Activated CD4-positive, alpha-beta T cell treated with anti-CD3 and anti-CD28 coated beads, Interleukin-2, amount 50 U/mL, for 1 hour (primary cell): ENCODE results near the gene AFF4.
A peak's percentile ranks its signal among the peaks of the same experiment; 100 is the strongest.

Experiments
- DNase-seq: peaks from one replicate; pipeline ENCODE4 v3.0.0-alpha.2; 2020

Gene AFF4

DNA sequence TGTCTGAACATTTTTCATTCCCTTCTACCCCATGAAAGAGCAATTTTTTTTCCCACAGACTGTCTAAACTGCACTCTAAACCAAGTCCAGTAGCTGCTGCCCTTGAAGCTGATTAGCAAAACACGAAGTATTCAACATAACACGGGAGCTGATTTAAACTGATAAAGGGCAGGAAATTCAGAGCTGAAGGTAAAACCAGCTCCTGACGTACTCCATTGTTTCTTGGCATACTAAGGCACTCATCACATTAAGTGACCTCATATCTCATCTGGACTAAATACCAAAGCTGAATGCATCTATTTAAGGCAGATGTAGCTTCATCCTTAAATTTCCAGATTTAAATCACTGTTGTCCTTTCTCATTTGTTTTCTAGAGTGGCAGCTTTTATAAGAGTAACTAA, 109.1 kb downstream of the AFF4 start:
- no peak for DNase-seq

DNA sequence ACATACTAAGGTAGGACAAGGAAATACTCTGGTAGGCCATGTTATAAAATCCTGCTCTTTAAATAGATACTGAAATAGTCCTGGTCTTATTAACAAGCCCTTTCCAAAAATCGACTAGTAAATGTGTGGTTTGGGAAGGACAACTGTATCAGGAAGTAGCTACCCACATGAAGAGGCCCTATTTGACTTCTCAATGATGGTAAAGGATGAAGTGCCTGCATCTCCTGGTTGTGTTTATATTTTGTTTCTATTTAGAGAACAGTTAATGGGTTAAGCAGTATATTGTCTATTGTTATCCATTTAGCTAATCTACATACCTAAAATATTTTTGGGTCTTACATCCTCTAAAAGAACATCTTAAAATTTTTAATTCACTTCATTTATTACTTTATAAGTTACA, 109.6 kb downstream of the AFF4 start:
- no peak for DNase-seq

DNA sequence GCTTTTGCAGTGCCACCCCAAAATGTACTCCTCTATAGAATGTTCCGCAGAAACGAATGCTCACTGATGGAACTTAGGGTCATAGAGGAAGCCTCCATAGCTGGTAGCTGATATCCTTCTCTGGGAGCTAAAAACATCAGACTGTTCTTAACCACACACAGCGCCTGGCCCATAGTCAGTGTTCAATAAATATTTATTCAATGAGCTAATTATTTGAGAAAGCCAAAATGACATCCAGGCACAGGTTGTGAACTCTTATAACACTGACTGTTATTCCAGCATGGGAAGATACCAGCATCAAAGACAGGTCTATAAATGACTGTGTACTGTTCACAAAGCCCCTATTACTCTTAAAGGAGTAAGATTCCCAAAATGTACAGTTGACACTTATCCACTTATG, 110.1 kb downstream of the AFF4 start:
- DNase-seq: no peak

DNA sequence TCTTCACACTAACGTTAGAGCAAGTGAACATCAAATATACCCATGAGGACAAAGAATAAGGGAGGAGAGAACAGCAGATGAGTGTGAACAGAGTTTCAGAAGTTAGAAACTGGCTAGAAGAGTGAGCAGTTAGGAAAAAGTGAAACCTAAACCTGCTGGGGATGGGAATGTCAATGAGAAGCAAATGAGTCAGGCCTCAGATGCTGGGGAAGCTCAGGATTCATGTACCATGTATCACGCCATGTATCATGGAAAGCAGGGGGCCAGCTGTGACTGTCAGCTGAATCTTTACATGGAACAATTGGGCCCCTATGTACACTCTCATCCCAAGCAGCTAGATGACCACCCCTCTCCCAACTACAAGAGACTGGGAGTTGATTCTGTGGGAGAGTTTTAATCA, 113.4 kb downstream of the AFF4 start:
- no peak for DNase-seq

DNA sequence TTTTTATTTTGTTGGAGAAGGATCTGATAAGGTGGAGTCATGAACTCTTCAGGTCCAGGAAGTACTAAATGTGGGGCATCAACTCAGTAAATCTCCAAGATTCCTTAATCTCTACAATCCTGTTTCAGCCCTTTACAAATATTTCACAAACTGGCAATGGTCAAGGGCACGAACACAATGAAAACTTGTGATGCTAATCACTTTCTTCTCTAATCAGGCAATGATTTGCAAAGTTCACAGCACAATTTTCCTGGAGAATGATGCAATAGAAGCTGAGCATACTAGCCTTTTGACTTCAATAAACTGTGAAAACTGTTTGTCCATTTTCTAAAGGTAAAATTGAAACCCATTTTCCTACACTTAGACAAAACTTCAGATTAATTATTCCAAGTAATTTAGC, 114.1 kb downstream of the AFF4 start:
- DNase-seq: no peak

DNA sequence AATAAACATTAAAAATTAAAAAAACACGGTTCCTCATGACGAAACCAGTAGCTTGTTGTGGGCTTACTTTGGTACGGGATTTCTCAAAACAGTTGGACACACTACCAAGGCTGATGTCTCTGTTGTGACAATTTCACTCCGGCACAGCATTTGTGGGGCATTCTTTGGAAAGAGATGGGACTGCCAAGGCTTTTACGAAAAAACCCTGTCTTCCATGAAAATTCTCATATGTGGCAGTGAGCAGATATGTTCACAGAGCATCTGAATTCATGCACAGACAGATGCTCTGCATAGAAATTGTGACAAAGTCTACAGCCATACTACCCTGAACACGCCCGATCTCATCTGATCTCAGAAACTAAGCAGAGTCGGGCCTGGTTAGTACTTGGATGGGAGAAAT, 115.2 kb downstream of the AFF4 start:
- DNase-seq: no peak

DNA sequence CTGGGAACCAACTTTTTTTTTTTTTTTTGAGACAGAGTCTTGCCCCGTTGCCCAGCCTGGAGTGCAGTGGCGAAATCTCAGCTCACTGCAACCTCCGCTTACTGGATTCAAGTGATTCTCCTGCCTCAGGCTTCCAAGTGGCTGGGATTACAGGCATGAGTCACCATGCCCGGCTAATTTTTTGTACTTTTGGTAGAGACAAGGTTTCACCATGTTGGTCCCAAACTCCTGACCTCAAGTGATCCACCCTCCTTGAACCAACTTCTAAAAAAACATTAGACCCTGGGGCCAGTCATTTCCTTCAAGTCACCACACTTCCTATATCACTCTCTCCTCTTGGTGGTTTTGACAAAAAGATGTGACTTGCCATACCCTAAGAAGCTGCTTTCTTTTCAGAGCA, 122.1 kb downstream of the AFF4 start:
- no peak for DNase-seq

DNA sequence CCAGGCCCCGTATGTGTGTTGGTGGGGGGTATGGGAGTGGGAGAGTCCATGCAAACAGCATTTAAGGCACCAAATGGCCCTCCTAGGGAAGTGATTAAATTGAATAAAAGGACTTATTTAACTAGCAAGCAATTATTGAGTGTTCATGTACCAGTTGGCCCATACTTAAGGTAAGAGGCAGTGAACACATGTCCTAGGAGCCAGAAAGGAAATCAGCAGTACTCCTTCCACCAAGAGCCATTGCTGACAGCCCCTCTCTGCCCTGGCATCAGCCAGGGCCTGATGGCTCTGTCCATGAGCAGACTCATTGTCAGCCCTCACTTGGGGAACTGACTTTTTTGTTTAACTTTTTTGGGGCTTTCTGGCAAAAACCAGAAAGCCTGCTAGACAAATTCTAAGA, 122.5 kb downstream of the AFF4 start:
- no peak for DNase-seq

DNA sequence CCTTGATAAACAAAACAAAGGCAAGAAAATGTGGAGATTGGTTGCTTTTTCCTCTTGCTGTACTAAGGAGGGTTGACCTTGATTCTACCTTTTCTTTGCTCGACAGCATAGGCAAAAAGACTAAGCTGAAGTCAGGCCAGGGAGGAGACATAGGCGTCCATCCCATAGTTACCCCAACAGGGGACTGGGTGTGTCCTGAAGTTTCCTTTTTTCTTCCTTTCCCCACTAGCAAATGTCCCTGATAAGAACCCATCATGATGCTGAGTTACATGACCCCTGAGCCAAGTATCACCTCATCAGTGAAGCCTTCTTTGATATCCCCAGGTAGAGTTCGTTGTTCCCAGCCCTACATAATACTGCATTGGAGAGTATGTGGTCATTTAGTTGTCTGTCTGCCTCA, 123.1 kb downstream of the AFF4 start:
- DNase-seq: no peak

DNA sequence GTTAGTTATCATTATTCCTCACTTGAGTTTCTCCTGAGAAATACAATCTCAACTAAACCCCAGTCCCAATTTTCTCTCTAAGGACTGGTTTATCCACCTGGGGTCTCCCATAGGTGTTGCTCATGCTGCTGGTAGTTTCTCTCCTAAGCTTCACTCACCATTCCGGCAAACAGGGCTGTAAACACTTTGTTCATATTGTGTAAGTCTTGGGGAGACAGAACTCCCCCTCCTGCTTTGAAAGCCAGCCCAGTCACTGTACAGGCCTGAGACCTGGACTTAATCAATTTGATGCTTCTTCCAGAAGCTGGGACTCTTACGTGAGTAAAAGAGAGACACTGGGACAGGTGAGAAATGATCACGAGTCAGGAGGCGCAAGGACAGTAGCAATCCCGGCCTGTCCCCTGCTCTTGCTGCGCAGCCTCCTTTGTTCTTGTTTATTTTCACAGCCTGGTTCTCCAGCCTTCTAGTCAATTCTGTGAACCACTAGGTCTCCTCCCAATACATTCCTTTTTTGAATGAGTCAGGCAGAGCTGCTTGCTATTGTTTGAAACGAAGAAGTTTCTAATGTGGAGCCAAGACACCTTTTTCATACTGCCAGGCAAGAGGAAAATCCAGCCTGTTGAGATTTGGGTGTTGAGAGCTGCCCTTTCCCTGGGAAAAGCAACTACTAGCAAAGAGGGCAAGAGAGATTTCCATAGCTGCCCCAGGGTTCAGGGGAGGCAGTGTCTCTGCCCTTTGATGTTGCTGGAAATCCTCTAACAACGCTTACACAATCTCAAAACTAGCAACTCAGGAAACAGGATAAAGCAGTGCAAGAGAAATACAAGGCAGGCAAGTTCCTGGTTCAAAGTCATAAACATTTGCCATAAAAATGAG, 123.8 kb downstream of the AFF4 start:
- no peak for DNase-seq

DNA sequence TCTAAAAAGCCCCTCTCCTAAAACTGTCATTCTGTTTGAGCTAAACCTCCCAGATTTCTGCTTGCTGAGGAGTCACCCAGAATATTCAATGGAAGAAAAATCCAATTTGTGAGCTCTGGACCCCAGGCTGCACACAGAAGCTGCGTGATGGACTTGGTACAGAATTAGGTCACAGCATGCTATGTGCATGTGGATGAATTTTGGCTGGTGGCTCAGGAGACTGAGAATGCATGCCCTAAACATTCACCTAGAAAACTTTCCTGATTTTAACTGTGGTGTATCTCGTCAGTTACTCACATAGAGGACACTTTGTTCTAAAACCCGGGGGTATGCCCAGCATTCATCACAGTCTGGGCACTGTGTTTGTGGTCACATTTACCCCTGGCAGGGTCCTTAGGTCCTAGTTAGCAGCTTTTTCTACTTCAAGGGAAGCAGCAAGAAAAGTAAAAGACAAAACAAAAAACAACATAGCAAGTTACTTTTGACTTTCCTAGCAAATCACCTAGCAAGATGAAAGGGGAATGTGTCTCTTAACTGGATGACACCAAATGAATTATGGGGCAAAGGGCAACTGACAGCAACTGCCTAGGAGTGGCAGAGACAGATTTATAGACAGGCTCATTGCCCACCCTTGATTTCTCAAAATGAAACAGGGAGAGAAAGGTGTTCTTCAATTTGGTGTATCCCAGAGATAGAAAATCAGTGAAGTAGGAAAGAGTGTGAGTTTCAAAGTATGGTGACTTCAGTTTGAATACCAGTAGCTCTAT, 124.7 kb downstream of the AFF4 start:
- DNase-seq: no peak

DNA sequence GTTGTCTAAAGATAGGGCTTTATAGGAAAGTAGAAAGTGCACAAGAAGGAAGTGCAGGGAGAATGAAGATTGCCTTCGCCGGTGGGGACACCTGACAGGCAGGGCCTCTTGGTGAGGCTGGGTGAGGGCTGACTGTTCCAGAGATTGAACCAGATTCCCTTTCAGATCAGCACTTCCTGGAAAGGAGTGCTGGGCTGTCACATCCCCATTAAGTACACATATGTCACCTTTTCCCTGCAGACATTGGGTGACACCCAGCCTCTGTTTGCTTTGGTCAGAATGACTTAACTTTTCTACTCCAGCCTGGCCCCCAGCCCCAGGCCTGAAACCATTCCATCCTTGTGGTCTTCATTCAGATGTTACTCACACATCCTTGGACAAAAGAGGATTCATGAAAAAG, 125.6 kb downstream of the AFF4 start:
- DNase-seq: no peak

DNA sequence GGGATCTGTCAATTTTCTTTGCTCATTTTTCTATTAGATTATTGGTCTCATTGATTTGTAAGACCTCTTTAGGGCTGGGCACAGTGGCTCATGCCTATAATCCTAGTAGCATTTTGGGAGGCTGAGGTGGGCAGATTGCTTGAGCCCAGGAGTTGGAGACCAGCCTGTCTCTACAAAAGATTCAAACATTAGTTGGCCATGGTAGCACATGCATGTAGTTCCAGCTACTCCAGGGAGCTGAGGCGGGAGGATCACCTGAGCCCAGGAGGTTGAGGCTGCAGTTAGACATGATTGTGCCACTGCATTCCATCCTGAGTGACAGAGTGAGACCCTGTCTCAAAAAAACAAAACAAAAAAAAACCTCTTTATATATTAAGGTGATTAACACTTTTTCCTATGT, 126.6 kb downstream of the AFF4 start:
- DNase-seq: no peak

DNA sequence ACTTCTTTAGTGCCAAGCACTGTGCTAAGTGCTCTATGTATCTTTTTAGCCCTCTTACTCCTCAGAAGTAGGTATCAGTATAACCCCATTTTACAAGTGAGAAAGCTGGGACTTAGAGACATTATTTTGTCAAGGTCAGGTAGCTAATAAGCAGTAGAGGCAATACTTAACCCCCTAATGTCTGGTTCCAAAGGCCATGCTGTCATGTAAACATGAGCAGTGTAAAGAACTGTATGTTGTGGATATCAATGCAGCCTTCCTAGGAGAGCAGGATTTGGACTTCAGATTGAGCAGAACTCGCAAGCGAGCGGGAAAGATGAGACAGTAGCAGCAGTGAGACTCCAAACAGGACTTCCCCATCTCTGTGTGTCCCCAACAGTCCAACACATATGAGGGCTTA, 129.4 kb downstream of the AFF4 start:
- DNase-seq: no peak

DNA sequence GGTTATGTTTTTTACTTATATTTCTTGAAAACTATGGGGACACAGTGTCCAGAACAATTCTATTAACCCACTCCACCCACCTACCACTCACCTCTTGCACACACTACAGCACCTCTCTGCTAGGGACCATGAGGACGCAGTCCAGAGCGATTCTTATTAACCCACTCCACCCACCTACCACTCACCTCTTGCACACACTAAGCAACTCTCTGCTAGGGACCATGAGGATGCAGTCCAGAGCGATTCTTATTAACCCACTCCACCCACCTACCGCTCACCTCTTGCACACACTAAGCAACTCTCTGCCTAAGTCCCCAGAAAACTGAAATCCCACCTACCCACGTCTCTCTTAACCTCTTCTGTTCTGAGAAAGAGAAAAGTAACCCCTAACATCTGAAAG, 130.8 kb downstream of the AFF4 start:
- DNase-seq: no peak

DNA sequence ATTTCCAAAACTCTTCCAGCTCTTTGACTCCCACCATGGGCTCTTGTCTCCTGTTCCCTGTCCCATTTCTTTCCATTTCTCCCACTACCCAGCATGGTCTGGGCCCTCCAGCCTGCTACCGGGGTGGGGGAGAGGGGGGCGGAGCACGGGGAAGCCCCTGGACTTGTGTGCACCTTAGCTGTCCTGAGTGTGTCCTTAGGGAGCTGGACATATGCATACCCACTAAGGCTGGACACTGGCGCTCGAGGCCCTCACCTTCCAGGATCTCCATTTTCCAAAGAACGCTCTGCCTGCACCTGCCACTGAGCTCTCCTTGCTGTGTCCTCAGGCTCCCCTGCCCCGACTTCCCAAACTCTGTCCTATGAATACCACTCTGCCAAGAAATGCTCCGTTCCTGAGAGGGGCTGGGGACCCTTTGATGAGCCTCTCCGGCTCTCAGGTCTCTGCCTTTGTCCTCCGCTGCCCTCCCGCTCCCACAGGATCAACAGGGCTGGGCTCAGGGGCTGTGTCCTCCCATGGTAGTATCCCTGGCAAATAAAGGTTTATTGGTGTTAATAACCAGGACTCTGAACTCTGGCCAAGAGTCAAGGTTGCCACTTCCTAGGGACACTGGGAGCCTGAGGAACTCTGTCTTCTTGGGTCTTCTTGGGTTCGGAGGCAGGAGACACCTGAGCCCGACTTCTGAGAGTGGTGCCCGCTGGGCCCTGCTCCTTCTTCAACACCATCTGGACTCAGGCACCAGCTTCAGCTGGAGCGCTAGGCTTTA, 132.2 kb downstream of the AFF4 start:
- DNase-seq: no peak

DNA sequence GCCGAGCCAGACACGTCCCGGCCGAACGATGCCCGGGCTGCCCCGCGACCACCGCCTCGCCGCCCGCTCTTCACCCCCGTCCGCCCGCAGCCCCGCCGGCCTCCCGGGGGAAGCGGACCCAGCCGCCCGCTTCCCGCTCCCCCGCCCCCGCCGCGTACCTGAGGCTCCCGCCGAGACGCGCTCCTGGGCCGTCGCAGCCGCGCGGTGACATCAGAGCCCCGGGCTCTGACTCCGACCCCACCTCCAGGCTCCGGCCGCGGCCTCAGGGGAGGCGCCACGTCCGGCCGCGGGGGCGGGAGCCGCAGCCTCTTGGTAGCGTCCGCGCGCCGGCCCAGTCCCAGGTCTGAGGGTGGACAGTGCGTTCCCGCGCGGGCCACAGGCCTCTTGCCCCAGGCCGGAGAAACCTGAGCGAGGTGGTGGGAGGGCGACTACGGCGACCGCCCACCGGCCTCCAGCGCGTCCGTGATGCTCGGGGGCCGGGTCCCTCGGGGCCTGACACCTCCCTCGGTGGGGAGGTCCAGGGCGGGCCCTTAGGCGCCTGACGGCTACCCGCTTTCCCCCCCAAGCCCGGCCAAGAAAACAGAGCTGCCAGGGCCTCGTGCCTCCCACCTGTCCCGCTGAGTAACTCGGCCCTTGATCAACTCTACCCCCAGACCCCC, 132.9 kb downstream of the AFF4 start, which contains the start of gene SHROOM1:
Gene SHROOM1 (minus strand): TSS at position 212 of the 659 bp plus-strand sequence. CDS start 4,507 bp downstream, outside the sequence.
- no peak for DNase-seq

DNA sequence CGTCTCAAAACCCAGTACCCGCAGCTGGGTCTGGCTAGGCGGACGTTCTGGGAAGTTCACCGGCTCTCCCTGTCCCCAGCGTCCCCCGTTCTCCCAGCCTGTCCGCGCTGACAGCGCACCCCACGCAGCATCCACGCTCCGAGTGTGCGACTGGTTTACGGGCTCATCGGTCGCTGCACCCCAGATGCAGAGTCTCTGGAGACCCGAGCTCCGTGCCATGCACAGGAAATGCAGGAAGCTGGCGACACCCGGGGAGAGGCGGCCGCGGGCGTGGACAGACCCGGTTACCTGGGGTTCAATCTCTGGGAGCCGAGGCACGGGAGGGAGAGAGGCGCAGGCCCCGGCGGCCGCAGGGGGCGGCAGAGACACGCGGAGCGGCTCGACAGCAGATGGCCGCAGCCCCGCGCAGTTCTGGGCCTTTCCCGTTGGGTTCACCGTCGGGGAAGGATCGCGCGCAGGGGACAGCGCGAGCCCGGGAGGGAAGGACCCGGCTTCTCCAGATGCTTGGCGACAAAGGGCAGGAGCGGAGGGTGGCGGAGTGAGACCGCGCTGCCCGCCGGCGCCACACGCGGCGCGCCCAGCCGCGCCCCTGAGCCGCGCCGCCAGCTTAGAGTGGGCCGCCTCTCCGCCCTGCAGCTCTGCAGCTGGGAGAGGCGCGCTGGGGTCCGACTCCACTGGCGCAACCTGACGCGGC, 133.5 kb downstream of the AFF4 start:
- DNase-seq: peak; percentile 71

DNA sequence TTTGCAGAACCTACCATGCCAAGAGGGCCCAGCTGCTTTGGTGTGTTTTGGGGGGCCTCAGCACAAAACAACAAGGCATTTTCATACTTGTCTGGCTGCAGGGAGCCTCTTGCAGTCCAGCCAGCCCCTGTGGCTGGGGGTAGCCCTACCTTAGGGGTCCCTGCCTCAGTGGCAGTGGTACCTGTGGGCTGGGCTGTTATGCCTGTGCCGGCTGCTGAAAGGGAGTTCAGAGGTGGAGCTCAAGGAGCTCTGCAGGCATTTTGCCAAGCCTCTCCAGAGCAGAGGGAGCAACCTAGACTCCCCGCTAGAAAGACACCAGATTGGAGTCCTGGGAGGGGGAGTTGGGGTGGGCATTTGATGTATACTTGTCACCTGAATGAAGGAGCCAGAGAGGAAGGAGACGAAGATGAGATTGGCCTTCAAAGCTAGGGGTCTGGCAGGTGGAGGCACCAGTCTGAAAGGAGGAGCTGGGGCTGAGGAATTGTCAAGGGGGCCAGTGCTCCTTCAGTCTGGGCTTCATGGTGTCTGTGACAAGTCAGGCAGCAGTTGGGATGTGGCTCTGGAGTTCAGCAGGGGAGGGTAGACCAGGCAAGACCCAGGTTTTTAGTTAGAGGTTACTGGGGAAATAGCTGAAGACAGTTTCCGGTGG, 134.5 kb downstream of the AFF4 start:
- DNase-seq: no peak

DNA sequence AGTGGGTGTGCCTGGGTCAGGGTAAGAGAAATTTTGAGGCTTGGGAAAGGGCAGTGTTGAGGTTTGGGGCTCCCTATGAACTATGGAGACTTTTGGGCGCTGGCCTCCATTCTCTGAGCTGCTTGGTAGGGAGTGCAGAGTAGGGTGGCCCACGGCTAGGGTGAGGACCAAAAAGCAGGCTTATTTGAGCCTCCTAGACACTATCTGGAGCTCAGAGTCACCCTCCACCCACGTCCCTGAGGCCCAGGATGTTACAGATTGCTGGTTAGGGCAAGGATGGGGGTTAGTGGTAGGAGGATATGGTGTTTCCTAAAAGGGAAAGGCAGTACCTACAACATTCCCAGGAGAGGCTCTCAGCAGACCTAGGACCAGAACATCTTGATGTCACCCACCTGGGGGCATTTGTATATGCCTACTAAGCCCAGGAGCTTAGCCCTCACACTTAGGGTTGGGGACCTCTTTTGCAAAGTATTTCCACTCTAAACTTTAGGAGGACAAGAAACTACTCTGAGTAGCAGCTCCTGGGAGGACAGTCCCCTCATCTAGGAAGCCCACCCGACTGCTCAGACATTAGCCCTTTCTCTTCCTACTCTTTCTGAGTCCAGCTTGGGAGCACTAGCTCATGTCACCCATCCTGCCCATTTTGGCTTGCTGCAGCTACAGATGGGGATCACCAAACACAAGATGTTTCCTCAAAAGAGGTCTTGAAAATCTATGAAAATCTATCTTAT, 135.3 kb downstream of the AFF4 start:
- DNase-seq: no peak
